Measurements from ENCODE around the gene MAMDC4.
"Not testable (repeated sequence)": the region's sequence is repeated elsewhere in the genome, so short reads cannot be mapped to it uniquely, and the experiment has no call there.

MAMDC4 gene

DNA sequence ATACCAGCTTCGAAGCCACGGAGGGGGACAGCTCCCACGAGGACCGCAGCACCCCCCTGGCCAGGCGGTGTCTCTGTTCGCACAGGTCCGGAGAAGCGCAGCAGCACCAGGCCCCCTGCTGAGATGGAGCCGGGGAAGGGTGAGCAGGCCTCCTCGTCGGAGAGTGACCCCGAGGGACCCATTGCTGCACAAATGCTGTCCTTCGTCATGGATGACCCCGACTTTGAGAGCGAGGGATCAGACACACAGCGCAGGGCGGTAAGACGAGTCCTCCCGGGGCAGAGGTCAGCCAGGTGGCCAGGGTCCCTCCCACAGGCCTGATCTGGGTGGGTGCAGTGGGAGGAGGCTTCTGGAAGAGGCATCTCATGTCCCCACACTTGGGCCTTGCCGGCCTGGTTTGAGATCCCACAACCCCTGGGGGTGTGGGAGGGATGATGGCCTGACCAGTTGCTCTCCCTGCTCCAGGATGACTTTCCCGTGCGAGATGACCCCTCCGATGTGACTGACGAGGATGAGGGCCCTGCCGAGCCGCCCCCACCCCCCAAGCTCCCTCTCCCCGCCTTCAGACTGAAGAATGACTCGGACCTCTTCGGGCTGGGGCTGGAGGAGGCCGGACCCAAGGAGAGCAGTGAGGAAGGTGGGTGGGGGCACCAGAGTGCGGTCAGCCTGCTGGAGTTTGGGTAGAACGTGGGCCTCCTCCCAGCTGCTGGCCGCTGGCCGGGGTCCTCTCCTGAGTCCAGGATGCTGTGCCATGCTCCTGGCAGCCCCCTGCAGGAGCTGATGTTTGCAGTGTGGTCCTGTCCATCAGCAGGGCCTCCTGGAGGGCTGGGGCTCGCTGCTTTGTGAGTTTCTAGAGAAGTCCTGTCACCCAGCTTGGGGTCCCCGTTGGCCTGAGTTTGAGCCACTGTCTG is 12.7 kb upstream of the MAMDC4 start:
- no peak for DNase-seq (ENCODE audit: low read depth)

DNA sequence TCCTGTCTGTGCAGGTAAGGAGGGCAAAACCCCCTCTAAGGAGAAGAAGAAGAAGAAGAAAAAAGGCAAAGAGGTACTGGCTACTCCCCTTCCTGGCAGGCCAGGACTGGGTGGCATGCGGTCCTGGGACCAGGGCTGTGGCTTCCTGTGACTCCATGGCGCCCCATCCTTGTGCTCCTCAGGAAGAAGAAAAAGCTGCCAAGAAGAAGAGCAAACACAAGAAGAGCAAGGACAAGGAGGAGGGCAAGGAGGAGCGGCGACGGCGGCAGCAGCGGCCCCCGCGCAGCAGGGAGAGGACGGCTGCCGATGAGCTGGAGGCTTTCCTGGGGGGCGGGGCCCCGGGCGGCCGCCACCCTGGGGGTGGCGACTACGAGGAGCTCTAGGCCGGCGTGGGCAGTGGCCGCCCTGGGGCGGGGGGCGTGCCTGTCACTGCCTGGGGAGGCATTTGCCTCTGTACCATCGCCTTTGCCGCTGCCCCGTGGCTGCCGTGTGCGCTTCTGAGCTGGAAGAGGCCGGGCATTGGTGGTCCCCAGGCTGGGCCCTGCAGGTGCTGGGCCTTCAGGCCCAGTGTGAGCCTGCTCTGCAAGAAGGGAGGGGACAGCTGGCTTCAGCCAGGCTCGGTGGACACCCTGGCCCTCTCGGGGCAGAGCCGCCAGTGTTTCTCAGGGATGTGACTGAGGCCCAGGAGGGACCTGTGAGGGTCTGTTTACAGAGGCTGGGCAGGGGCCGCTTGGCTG is 11.8 kb upstream of the MAMDC4 start:
- no peak for DNase-seq (ENCODE audit: low read depth)

DNA sequence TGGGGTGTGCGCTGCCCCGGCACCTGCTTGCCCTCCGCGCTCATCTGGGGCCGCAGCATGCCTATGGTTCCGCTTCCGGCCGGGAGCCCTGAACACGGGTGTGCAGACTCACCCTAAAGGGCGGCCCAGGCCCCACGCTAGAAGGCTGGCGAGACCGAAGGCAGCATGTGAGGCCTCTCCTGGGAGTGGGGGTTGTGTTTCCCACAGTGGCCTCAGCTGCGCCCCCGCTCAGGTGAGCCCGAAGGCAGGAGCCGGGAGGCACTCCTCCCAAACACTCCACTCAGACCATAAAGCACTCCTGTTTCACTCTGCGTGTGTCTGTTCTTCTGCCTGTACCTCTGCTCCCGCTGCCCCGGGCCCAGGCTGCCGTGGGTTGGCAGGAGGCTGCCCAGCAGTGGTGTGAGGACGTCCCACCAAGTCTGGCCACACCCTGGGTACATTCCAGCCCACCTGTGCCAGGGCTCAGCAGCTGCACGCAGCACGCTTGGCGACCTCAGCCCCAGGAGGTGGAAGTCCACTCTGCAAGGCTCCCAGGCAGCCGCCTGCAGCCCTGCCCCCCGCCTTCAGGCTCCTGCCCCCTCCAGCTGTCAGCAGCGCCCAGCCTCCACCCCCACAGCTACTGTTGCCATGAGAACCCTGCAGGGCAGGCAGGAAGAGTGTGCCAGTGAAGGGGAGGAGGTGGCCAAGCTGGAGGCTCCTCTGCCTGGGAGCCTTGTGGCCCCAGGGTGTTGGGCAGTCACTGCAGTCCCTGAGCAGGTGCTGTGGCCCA is 11.1 kb upstream of the MAMDC4 start:
- no peak for DNase-seq (ENCODE audit: low read depth)

- DNase-seq (ENCODE audit: low read depth): not testable (repeated sequence)
These were observed 10.3 kb upstream of the MAMDC4 start for GRCh38 chr9:136841646-136842379.

DNA sequence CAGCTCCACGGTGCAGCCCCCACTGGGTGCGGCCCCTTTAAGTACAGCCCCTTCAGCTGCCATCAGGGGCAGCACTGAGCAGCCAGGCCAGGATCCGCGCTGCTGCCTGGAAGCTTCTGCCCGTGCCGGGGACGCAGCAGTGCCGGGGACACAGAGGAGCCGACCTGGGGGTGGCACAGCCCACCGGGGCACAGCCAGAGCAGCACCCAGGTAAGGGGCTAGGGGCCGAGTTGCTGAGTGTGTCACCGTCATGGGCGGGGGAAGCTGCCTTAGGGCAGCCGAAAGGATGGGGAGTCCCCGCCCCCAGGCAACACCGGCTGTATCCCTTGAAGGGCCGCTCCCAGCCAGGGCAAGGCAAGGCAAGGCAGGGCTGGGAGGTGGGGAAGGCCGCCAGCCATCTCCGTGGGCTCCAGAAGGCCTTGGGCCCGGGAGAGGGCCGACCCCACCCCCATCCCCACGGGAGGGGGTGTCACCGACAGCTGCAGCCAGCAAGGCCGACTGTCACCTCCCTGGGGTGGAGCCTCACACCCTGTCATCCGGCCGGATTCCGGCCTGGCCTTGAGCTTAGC is 9.7 kb upstream of the MAMDC4 start, which contains the start of gene AJM1:
Gene AJM1 (plus strand): TSS at position 99 of the 569 bp plus-strand sequence. CDS start 1,937 bp downstream, outside the sequence.
- peak; percentile 65 for DNase-seq (ENCODE audit: low read depth)

DNA sequence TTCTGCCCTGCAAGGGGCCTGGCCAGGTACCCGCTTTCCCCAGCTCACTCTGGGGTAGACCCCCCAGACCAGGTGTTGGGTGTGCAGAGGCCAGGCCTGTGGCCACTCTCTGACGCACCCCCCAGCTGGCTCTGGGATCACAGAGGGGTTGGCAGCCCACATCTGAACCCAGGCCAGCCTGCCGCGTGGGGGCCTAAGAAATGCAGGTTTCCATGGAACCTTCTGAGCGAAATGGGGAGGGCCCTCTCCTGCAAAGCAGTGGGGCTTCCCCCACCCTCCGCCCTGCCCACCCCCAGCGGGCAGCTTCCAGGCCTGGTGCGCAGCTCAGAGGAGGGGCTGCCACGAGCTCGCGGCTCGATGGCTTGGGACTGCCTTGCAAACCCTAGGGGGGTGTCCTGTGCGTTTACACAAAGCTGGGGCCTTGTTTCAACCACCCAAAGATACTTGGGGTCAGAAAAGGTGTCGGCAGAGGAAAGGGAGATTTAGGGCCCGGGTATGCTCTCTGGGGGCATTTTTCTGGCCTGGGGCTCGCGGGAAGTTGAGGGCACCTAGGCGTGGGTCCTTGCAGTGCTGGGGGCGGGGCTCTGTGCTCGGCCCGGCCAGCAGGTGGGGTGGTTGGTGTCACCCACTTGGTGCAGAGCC is 8.9 kb upstream of the MAMDC4 start:
- DNase-seq (ENCODE audit: low read depth): not testable (repeated sequence)

- DNase-seq (ENCODE audit: low read depth): peak; percentile 34
These were observed 8.1 kb upstream of the MAMDC4 start for GRCh38 chr9:136843801-136844740.

GRCh38 chr9:136844761-136845464 is 7.2 kb upstream of the MAMDC4 start:
- DNase-seq (ENCODE audit: low read depth): no peak

- no peak for DNase-seq (ENCODE audit: low read depth)
These were observed 6.5 kb upstream of the MAMDC4 start for GRCh38 chr9:136845465-136846260.

DNA sequence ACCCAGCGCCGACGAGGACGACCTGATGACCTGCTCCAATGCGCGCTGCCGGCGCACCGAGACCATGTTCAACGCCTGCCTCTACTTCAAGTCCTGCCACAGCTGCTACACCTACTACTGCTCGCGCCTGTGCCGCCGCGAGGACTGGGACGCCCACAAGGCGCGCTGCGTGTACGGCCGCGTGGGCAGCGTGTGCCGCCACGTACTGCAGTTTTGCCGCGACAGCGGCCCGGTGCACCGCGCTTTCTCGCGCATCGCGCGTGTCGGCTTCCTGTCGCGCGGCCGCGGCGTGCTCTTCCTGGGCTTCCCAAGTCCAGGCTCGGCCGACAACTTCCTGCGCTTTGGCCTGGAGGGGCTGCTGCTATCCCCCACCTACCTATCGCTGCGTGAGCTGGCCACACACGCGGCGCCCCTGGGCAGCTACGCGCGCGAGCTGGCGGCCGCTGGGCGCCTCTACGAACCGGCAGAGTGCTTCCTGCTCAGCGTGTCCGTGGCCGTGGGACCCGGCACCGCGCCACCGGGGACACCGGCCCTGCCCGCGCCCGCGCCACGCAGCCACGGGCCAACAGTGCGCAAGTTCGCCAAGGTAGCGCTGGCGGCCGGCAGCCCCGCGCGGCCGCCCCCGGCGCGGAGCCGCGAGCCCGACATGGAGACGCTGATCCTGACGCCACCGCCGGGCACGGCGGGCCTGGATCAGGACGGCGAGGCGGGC is 5.6 kb upstream of the MAMDC4 start:
- no peak for DNase-seq (ENCODE audit: low read depth)

- no peak for DNase-seq (ENCODE audit: low read depth)
These were observed 4.9 kb upstream of the MAMDC4 start for GRCh38 chr9:136847088-136847825.

GRCh38 chr9:136847826-136848392 is 4.2 kb upstream of the MAMDC4 start:
- DNase-seq (ENCODE audit: low read depth): peak; percentile 32

DNA sequence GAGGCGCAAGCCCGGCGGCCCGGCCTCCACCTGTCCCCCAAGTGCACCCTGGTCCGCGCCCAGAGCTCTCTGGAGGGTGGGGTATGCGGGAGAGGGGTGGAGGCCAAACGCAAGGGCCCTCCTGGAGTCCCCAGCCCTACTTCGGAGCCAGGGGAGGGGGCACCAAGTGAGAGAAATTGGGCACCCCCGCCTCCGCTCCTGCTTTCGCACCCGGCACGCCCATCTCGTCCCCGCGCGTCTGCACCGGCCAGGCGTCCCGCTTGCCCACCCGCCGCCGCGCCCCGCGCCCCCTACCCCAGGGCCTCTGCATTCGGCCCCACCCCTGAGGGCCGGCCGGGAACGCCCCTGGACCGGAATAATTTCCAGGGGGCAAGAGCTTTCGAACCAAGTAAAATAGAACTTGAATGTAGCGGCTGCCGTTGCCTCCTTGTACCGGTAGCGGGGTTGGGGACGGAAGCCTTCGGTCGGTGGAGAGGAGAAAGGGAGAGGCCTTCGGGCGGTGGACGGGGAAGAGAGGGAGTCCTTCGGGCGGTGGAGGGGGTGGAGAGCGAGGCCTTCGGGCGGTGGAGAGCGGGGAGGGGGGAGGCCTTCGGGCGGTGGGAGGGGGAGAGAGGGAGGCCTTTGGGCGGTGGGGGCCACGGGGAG is 3.6 kb upstream of the MAMDC4 start:
- no peak for DNase-seq (ENCODE audit: low read depth)

GRCh38 chr9:136849038-136849959 is 2.8 kb upstream of the MAMDC4 start, which contains the start of gene PHPT1:
Gene PHPT1, plus strand, starts transcription at chr9:136849409. Its CDS starts 22 bp downstream, at chr9:136849431.
- DNase-seq (ENCODE audit: low read depth): peak; percentile 94
